H9 (cell line): ENCODE data around the gene CCDC33. TPM values are rescaled to one million over a fixed set of nuclear protein-coding genes. Genes with fewer than 3 reads are reported as not detected.
A peak's percentile ranks its signal among the peaks of the same experiment; 100 is the strongest.

ENCODE experiments used
- DNase-seq: peaks from one replicate; pipeline ENCODE4 v3.0.0-alpha.2; 2017
- H2AFZ ChIP-seq: one replicate; pipeline ENCODE4 v1.6.1; 2013; ENCODE audit warnings: mild to moderate bottlenecking, low read length, control low read depth, moderate library complexity
- H2AK5ac ChIP-seq: 2 replicates; pipeline ENCODE4 v1.6.1; 2013; ENCODE audit warnings: low read length, control low read depth, mixed read lengths; ENCODE audit not compliant: insufficient read length
- H2BK120ac ChIP-seq: one replicate; pipeline ENCODE4 v1.6.1; 2013; ENCODE audit warnings: low read depth, mild to moderate bottlenecking, low read length, control low read depth, inconsistent platforms; ENCODE audit not compliant: poor library complexity, severe bottlenecking
- H2BK12ac ChIP-seq: 2 replicates; pipeline ENCODE4 v1.6.1; 2013; ENCODE audit warnings: low read length, control low read depth, mixed read lengths, low read depth; ENCODE audit not compliant: insufficient read length
- H2BK15ac ChIP-seq: 2 replicates; pipeline ENCODE4 v1.6.1; 2013; ENCODE audit warnings: low read depth, low read length, control low read depth
- H2BK20ac ChIP-seq: one replicate; pipeline ENCODE4 v1.6.1; 2013; ENCODE audit warnings: low read depth, mild to moderate bottlenecking, low read length, control low read depth, inconsistent platforms; ENCODE audit not compliant: poor library complexity, severe bottlenecking
- H2BK5ac ChIP-seq: 2 replicates; pipeline ENCODE4 v1.6.1; 2013; ENCODE audit warnings: low read length, control low read depth, mixed read lengths; ENCODE audit not compliant: insufficient read length
- H3K14ac ChIP-seq: 2 replicates; pipeline ENCODE4 v1.6.1; 2013; ENCODE audit warnings: low read length, control low read depth; ENCODE audit not compliant: insufficient read depth
- H3K18ac ChIP-seq: 2 replicates; pipeline ENCODE4 v1.6.1; 2013; ENCODE audit warnings: low read depth, mild to moderate bottlenecking, mixed read lengths, low read length, control low read depth; ENCODE audit not compliant: insufficient read length
- H3K23ac ChIP-seq: 2 replicates; pipeline ENCODE4 v1.6.1; 2013; ENCODE audit warnings: low read length, control low read depth, mixed read lengths, low read depth; ENCODE audit not compliant: insufficient read length
- H3K23me2 ChIP-seq: 2 replicates; pipeline ENCODE4 v1.6.1; 2013; ENCODE audit warnings: low read depth, mild to moderate bottlenecking, mixed read lengths, low read length, control low read depth; ENCODE audit not compliant: insufficient read length, poor library complexity, severe bottlenecking
- H3K27ac ChIP-seq: 2 replicates; pipeline ENCODE4 v1.5.1; 2013; ENCODE audit warnings: low read length, control low read depth, mixed read lengths, low read depth; ENCODE audit not compliant: insufficient read length
- H3K27me3 ChIP-seq: 2 replicates; pipeline ENCODE4 v1.6.1; 2013; ENCODE audit warnings: low read length, control low read depth, inconsistent platforms; ENCODE audit not compliant: insufficient read depth
- H3K4ac ChIP-seq: 2 replicates; pipeline ENCODE4 v1.6.1; 2013; ENCODE audit warnings: low read depth, mild to moderate bottlenecking, control low read depth, inconsistent platforms, low read length, moderate library complexity
- H3K4me1 ChIP-seq: 2 replicates; pipeline ENCODE4 v1.6.1; 2013; ENCODE audit warnings: low read length, control low read depth, inconsistent platforms; ENCODE audit not compliant: insufficient read depth
- H3K4me2 ChIP-seq: 2 replicates; pipeline ENCODE4 v1.6.1; 2013; ENCODE audit warnings: low read length, control low read depth, mixed read lengths; ENCODE audit not compliant: insufficient read length, insufficient read depth
- H3K56ac ChIP-seq: 2 replicates; pipeline ENCODE4 v1.6.1; 2013; ENCODE audit warnings: low read depth, mild to moderate bottlenecking, mixed read lengths, low read length, control low read depth; ENCODE audit not compliant: insufficient read length
- H3K79me1 ChIP-seq: 2 replicates; pipeline ENCODE4 v1.6.1; 2013; ENCODE audit warnings: low read depth, mild to moderate bottlenecking, moderate library complexity, low read length, control low read depth, inconsistent platforms; ENCODE audit not compliant: insufficient read depth, poor library complexity, severe bottlenecking
- H3K79me2 ChIP-seq: 2 replicates; pipeline ENCODE4 v1.6.1; 2013; ENCODE audit warnings: low read length, control low read depth, inconsistent platforms; ENCODE audit not compliant: insufficient read depth
- H3K9ac ChIP-seq: 2 replicates; pipeline ENCODE4 v1.6.1; 2013; ENCODE audit warnings: low read length, control low read depth, mixed read lengths; ENCODE audit not compliant: insufficient read length; ENCODE audit errors: extremely low read depth
- H3K9me3 ChIP-seq: one replicate; pipeline ENCODE4 v1.6.1; 2013; ENCODE audit warnings: low read depth, low read length, inconsistent platforms; ENCODE audit not compliant: control insufficient read depth
- H3T11ph ChIP-seq: one replicate; pipeline ENCODE4 v1.6.1; 2013; ENCODE audit warnings: mild to moderate bottlenecking, low read length, control low read depth, inconsistent platforms
- H4K20me1 ChIP-seq: one replicate; pipeline ENCODE4 v1.6.1; 2013; ENCODE audit not compliant: control insufficient read depth, insufficient read length, insufficient read depth
- H4K5ac ChIP-seq: 2 replicates; pipeline ENCODE4 v1.6.1; 2013; ENCODE audit warnings: low read depth, mild to moderate bottlenecking, mixed read lengths, low read length, control low read depth; ENCODE audit not compliant: insufficient read length
- H4K8ac ChIP-seq: replicated peaks from 2 replicates; pipeline ENCODE4 v1.6.1; 2013; ENCODE audit warnings: low read length, control low read depth, mixed read lengths, low read depth; ENCODE audit not compliant: insufficient read length
- H4K91ac ChIP-seq: 2 replicates; pipeline ENCODE4 v1.6.1; 2013; ENCODE audit warnings: low read depth, mild to moderate bottlenecking, moderate library complexity, mixed read lengths, low read length, control low read depth; ENCODE audit not compliant: insufficient read length
- H3K27ac Mint-ChIP-seq, 3 experiments: 2 replicates in 2 of 3; 3 replicates in 1 of 3; pipeline ENCODE4 v1.8.0; 2020 to 2021; ENCODE audit warnings: mixed read lengths in 3 of 3, mild to moderate bottlenecking in 1 of 3, moderate library complexity in 1 of 3
- H3K27me3 Mint-ChIP-seq: 2 replicates; pipeline ENCODE4 v1.8.0; 2021; ENCODE audit warnings: low read depth, mild to moderate bottlenecking, moderate library complexity, mixed read lengths
- H3K36me3 Mint-ChIP-seq, 3 experiments: 2 replicates in 2 of 3; 3 replicates in 1 of 3; pipeline ENCODE4 v1.8.0; 2020 to 2021; ENCODE audit warnings: low read depth in 3 of 3, mixed read lengths in 3 of 3; ENCODE audit not compliant: insufficient read depth in 1 of 3
- H3K4me1 Mint-ChIP-seq, 2 experiments: 2 replicates each; pipeline ENCODE4 v1.8.0; 2020; ENCODE audit warnings: mixed read lengths in 2 of 2
- H3K4me3 Mint-ChIP-seq, 2 experiments: 2 replicates in 1 of 2; 3 replicates in 1 of 2; pipeline ENCODE4 v1.8.0; 2020 to 2021; ENCODE audit warnings: mild to moderate bottlenecking in 2 of 2, mixed read lengths in 2 of 2, moderate library complexity in 1 of 2
- H3K9me3 Mint-ChIP-seq, 2 experiments: 2 replicates in 1 of 2; 3 replicates in 1 of 2; pipeline ENCODE4 v1.8.0; 2020; ENCODE audit warnings: mild to moderate bottlenecking in 2 of 2, mixed read lengths in 2 of 2, moderate library complexity in 1 of 2
- WGBS: extraction: QIAGEN DNeasy Blood & Tissue Kit; methylation state at CpG from one replicate; pipeline ENCODE4 v1.1.7; 2013; ENCODE audit warnings: missing lambda C conversion rate, low lambda C conversion rate, mixed read lengths; ENCODE audit not compliant: insufficient read length; ENCODE audit errors: extremely low coverage; 5-methylcytosine and 5-hydroxymethylcytosine counted together
- total RNA-seq: library from RNA; stranded (reverse); gene quantifications from 2 replicates; pipeline ENCODE4 v1.2.1, GENCODE V29; 2021
- TF ChIP-seq, protein P1 (sequence below): fragments of 200-600 bp; sonication (generic); conservative IDR thresholded peaks from 3 replicates; pipeline ENCODE4 v1.8.0; 2021; ENCODE audit warnings: antibody characterized with exemption, mild to moderate bottlenecking

The CCDC33 gene
- total RNA-seq, 1 experiment from 2014 or later: 4.6 TPM

DNA sequence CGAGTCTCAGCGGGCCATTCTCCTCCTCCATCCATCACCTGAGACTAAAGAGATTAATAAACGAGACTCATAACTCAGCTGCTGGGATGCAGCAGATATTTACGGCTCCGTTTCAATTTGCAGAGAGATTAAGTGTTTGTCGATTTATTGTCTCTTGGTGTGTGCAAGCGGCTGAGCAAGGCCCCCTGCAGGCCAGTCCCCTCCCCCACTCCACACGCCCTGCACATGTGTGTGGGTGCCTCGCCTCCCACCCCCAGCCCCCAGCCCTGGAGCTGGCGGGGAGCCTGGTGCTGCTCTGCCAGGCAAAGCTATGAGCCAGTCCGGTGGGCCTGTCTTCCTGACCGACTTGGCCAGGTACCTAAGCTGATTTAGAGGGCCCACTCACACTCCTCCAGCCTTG is 68.3 kb downstream of the CCDC33 start:
- H3K14ac ChIP-seq: no peak overlapping the region; the same call in 1 of the 2 replicates
- no peaks in the 10 kb centered on the region for H3K79me2 ChIP-seq
- no peak overlapping the region for H4K91ac ChIP-seq
- Mint-ChIP-seq H3K9me3 (no peaks in the 10 kb centered on the region; a peak in 1 of 5 replicates), H3K27ac (no peak overlapping the region), H3K4me3 (peak overlapping the region in 1 of 2 experiments; percentile 50; a peak in 1 of 5 replicates), H3K4me1 (peaks cover 76 to 92% of the 10 kb centered on the region in 2 experiments), H3K27me3 (peaks cover 82% of the 10 kb centered on the region), H3K36me3 (no peaks in the 10 kb centered on the region)
- no peak overlapping the region for H2BK120ac ChIP-seq
- no peak overlapping the region for H3T11ph ChIP-seq
- H2BK20ac ChIP-seq: no peak overlapping the region
- no peak overlapping the region for H2BK15ac ChIP-seq
- no peak overlapping the region for H2BK5ac ChIP-seq
- no peak overlapping the region for H2BK12ac ChIP-seq
- WGBS: no CpG with 5 or more reads among the region's 12 CpGs
- no peak overlapping the region for H3K23ac ChIP-seq
- TF ChIP-seq, protein P1, sequence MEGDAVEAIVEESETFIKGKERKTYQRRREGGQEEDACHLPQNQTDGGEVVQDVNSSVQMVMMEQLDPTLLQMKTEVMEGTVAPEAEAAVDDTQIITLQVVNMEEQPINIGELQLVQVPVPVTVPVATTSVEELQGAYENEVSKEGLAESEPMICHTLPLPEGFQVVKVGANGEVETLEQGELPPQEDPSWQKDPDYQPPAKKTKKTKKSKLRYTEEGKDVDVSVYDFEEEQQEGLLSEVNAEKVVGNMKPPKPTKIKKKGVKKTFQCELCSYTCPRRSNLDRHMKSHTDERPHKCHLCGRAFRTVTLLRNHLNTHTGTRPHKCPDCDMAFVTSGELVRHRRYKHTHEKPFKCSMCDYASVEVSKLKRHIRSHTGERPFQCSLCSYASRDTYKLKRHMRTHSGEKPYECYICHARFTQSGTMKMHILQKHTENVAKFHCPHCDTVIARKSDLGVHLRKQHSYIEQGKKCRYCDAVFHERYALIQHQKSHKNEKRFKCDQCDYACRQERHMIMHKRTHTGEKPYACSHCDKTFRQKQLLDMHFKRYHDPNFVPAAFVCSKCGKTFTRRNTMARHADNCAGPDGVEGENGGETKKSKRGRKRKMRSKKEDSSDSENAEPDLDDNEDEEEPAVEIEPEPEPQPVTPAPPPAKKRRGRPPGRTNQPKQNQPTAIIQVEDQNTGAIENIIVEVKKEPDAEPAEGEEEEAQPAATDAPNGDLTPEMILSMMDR: no peak
- no peak overlapping the region for H2AFZ ChIP-seq
- DNase-seq: no peak
- no peak overlapping the region for H3K9ac ChIP-seq
- no peaks in the 10 kb centered on the region for H3K9me3 ChIP-seq
- H4K5ac ChIP-seq: no peak overlapping the region
- peaks cover 6% of the 10 kb centered on the region; the same call in 1 of the 2 replicates for H3K4me1 ChIP-seq
- no peak overlapping the region for H3K4me2 ChIP-seq
- H3K27me3 ChIP-seq: peaks cover 3% of the 10 kb centered on the region; the same call in 1 of the 2 replicates
- no peak overlapping the region for H3K18ac ChIP-seq
- H2AK5ac ChIP-seq: no peak overlapping the region
- H3K23me2 ChIP-seq: peaks cover 4% of the 10 kb centered on the region
- H4K8ac ChIP-seq: no peak overlapping the region
- H3K56ac ChIP-seq: no peak overlapping the region
- H3K79me1 ChIP-seq: no peaks in the 10 kb centered on the region
- H4K20me1 ChIP-seq: no peaks in the 10 kb centered on the region
- no peak overlapping the region for H3K27ac ChIP-seq
- H3K4ac ChIP-seq: no peak overlapping the region
